DMS153 treated with DMSO at 0.1 percent for 48 hours (cell line): ENCODE data around the gene PREB.
"Not testable (repeated sequence)": the region's sequence is repeated elsewhere in the genome, so short reads cannot be mapped to it uniquely, and the experiment has no call there.

Experiments used
- DNase-seq: peaks from one replicate; lab custom pipeline; 2025; ENCODE audit not compliant: unreplicated experiment; lab: John Stamatoyannopoulos, UW

PREB gene

GRCh38 chr2:27127883-27128667 is 6.4 kb downstream of the PREB start:
- DNase-seq: no peak

GRCh38 chr2:27126252-27126710 is 8.2 kb downstream of the PREB start:
- DNase-seq: no peak

- DNase-seq: no peak
These were observed 9.3 kb downstream of the PREB start for GRCh38 chr2:27125104-27125503.

- no peak for DNase-seq
These were observed 10.9 kb downstream of the PREB start, which contains the start of gene ABHD1 for GRCh38 chr2:27123302-27124150. Gene ABHD1, plus strand, starts transcription at chr2:27123815. Its CDS starts 134 bp downstream, at chr2:27123949.

- no peak for DNase-seq
These were observed 11.6 kb downstream of the PREB start for GRCh38 chr2:27122791-27123190.

- DNase-seq: no peak
These were observed 12.5 kb downstream of the PREB start for GRCh38 chr2:27121906-27122305.

- DNase-seq: not testable (repeated sequence)
These were observed 15.1 kb downstream of the PREB start for GRCh38 chr2:27119330-27119670.

GRCh38 chr2:27118525-27119329 is 15.7 kb downstream of the PREB start, which contains the start of gene CGREF1:
Gene CGREF1, minus strand, starts transcription at chr2:27119128. Its CDS starts 14,762 bp downstream, at chr2:27104366.
- DNase-seq: no peak

GRCh38 chr2:27117995-27118524 is 16.4 kb downstream of the PREB start:
- DNase-seq: no peak

- no peak for DNase-seq
These were observed 18.9 kb downstream of the PREB start for GRCh38 chr2:27115519-27115918.

- not testable (repeated sequence) for DNase-seq
These were observed 22.9 kb downstream of the PREB start for GRCh38 chr2:27111392-27112078.

GRCh38 chr2:27110603-27111352 is 23.7 kb downstream of the PREB start:
- DNase-seq: not testable (repeated sequence)

- no peak for DNase-seq
These were observed 25.4 kb downstream of the PREB start for GRCh38 chr2:27109083-27109482.

- DNase-seq: no peak
These were observed 26.2 kb downstream of the PREB start for GRCh38 chr2:27108221-27108620.

GRCh38 chr2:27105981-27106380 is 28.5 kb downstream of the PREB start:
- DNase-seq: no peak

GRCh38 chr2:27102329-27102728 is 32.1 kb downstream of the PREB start:
- no peak for DNase-seq

GRCh38 chr2:27100036-27100435 is 34.4 kb downstream of the PREB start:
- DNase-seq: no peak

GRCh38 chr2:27099334-27099955 is 35.0 kb downstream of the PREB start:
- no peak for DNase-seq

- DNase-seq: no peak
These were observed 37.1 kb downstream of the PREB start for GRCh38 chr2:27097341-27097740.
